Measurements from ENCODE around the gene LTB. TPM values are rescaled to one million over a fixed set of nuclear protein-coding genes. Genes with fewer than 3 reads are reported as not detected.

Gene LTB
- total RNA-seq, 1 experiment from 2014 or later = 74.1 TPM

- H2AFZ ChIP-seq (ENCODE audit: low read length) = no peak overlapping the region
- H3K4me3 ChIP-seq (ENCODE audit: low read length) = peak overlapping the region; percentile 69; the same call in 1 of the 2 replicates
- H4K20me1 ChIP-seq (ENCODE audit: insufficient read depth, low read depth, low read length) = peaks cover 14% of the 10 kb centered on the region
- peak overlapping the region; percentile 87 for H3K27ac ChIP-seq (ENCODE audit: low read length)
- H3K36me3 ChIP-seq (ENCODE audit: insufficient read depth, low read length) = peaks cover 28% of the 10 kb centered on the region
- DNase-seq = peak; percentile 40
- H3K9ac ChIP-seq (ENCODE audit: low read length) = peak overlapping the region; percentile 72
- peak overlapping the region; percentile 85 for H3K4me2 ChIP-seq (ENCODE audit: low read depth, low read length, poor library complexity, severe bottlenecking)
- H3K9me3 ChIP-seq (ENCODE audit: low read length) = no peaks in the 10 kb centered on the region
- no peaks in the 10 kb centered on the region for H3K27me3 ChIP-seq (ENCODE audit: low read length)
- peaks cover 76% of the 10 kb centered on the region for H3K4me1 ChIP-seq (ENCODE audit: low read length)
- H3K79me2 ChIP-seq (ENCODE audit: low read length) = peaks cover 52% of the 10 kb centered on the region
- H3K9me2 ChIP-seq (replicated peaks; ENCODE audit: insufficient read depth, low read length) = no peaks in the 10 kb centered on the region
Observed at GRCh38 chr6:31544676-31545075, 37.5 kb downstream of the LTB start.

DNA sequence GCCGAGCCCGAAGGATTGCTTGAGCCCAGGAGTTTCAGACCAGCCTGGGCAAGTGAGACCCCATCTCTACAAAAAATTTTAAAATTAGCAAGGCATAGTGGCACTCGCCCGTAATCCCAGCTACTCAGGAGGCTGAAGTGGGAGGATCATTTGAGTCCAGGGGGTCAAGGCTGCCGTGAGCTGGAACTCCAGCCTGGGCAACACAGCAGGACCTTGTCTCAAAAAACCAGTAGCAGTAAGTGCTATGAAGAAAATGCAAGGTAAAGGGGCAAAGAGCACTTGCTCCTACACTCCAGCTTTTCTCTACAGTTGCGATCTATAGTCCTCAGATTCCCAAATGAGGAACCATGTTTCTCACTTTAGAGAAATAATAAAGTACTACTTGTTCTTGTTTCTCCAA is 38.6 kb downstream of the LTB start:
- Histone ChIP-seq H3K27me3 (ENCODE audit: low read length) (no peaks in the 10 kb centered on the region), H3K9ac (ENCODE audit: low read length) (no peak overlapping the region), H3K4me1 (ENCODE audit: low read length) (peaks cover 76% of the 10 kb centered on the region), H2AFZ (ENCODE audit: low read length) (no peak overlapping the region), H3K36me3 (ENCODE audit: insufficient read depth, low read length) (peaks cover 31% of the 10 kb centered on the region), H4K20me1 (ENCODE audit: insufficient read depth, low read depth, low read length) (peaks cover 24% of the 10 kb centered on the region), H3K9me3 (ENCODE audit: low read length) (no peaks in the 10 kb centered on the region), H3K27ac (ENCODE audit: low read length) (peak overlapping the region; percentile 95; the same call in 1 of the 2 replicates), H3K4me2 (ENCODE audit: low read depth, low read length, poor library complexity, severe bottlenecking) (peak overlapping the region; percentile 98), H3K9me2 (replicated peaks; ENCODE audit: insufficient read depth, low read length) (no peaks in the 10 kb centered on the region), H3K79me2 (ENCODE audit: low read length) (peaks cover 57% of the 10 kb centered on the region), H3K4me3 (ENCODE audit: low read length) (peak overlapping the region; percentile 96; the same call in 1 of the 2 replicates)
- peak; percentile 40 for DNase-seq

DNA sequence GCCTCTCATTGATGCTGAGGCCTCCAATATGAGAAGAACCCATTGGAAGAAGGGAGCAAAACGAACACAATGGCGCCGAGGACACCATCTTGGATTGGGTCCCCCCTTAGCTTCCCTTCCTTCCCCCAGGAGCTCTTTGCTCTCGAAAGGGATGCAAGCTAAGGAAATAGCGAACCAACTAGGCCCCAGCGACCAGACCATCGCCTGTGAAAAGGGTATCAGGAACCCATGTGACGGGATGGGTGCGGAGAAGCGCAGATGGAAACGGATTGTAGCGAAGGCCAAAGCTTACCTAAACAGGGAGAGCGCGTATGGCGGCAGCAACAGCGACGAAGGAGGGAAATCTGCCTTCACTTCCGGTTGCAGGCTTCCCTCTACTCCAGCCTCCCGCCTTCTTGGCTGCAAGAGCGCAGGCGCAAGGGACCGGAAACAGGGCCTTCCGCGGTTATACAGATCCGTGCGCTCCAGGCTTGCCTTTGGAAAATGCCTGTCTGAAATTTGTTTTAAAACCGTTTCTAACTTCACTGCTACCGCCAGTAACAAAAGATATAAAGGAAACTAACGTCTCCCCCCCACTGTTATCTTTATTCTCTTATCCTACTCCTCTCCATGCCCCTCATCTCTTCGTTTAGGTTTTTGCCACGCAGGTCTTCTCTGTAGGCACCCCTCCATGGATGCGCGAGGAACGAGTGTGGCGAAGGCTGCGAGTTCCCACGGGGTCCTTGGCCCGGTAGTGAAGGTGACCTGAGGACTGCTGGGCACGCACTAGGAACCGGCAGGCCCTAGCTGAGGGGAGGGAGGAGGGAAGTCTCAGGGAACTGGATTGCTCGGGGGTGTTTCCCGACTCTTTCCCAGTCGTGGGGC is 40.3 kb downstream of the LTB start, which contains the start of gene DDX39B:
Gene DDX39B (minus strand): TSS at position 346 of the 864 bp plus-strand sequence. CDS start 1,471 bp downstream, outside the sequence.
- Histone ChIP-seq H3K36me3 (ENCODE audit: insufficient read depth, low read length) (peaks cover 42% of the 10 kb centered on the region), H3K79me2 (ENCODE audit: low read length) (peaks cover 55% of the 10 kb centered on the region), H3K27ac (ENCODE audit: low read length) (peak within 1 kb of the TSS; percentile 95), H3K4me2 (ENCODE audit: low read depth, low read length, poor library complexity, severe bottlenecking) (peak within 1 kb of the TSS; percentile 98), H3K9ac (ENCODE audit: low read length) (peak within 1 kb of the TSS; percentile 96), H3K9me3 (ENCODE audit: low read length) (no peaks in the 10 kb centered on the region), H3K9me2 (replicated peaks; ENCODE audit: insufficient read depth, low read length) (no peaks in the 10 kb centered on the region), H4K20me1 (ENCODE audit: insufficient read depth, low read depth, low read length) (peaks cover 34% of the 10 kb centered on the region), H3K27me3 (ENCODE audit: low read length) (no peaks in the 10 kb centered on the region), H3K4me3 (ENCODE audit: low read length) (peak within 1 kb of the TSS; percentile 96), H2AFZ (ENCODE audit: low read length) (no peak within 1 kb of the TSS), H3K4me1 (ENCODE audit: low read length) (peaks cover 64% of the 10 kb centered on the region)
- peak; percentile 98 for DNase-seq

GRCh38 chr6:31541059-31541657 is 41.1 kb downstream of the LTB start:
- Histone ChIP-seq H3K9ac (ENCODE audit: low read length) (peak overlapping the region; percentile 96), H3K79me2 (ENCODE audit: low read length) (peaks cover 59% of the 10 kb centered on the region), H3K27ac (ENCODE audit: low read length) (peak overlapping the region; percentile 95), H3K9me3 (ENCODE audit: low read length) (no peaks in the 10 kb centered on the region), H3K4me3 (ENCODE audit: low read length) (peak overlapping the region; percentile 96), H2AFZ (ENCODE audit: low read length) (no peak overlapping the region), H4K20me1 (ENCODE audit: insufficient read depth, low read depth, low read length) (peaks cover 41% of the 10 kb centered on the region), H3K9me2 (replicated peaks; ENCODE audit: insufficient read depth, low read length) (no peaks in the 10 kb centered on the region), H3K27me3 (ENCODE audit: low read length) (no peaks in the 10 kb centered on the region), H3K4me1 (ENCODE audit: low read length) (peaks cover 58% of the 10 kb centered on the region), H3K4me2 (ENCODE audit: low read depth, low read length, poor library complexity, severe bottlenecking) (peak overlapping the region; percentile 98), H3K36me3 (ENCODE audit: insufficient read depth, low read length) (peaks cover 49% of the 10 kb centered on the region)
- peak; percentile 89 for DNase-seq

GRCh38 chr6:31540640-31541039 is 41.6 kb downstream of the LTB start:
- peaks cover 53% of the 10 kb centered on the region for H3K4me1 ChIP-seq (ENCODE audit: low read length)
- H4K20me1 ChIP-seq (ENCODE audit: insufficient read depth, low read depth, low read length) = peaks cover 46% of the 10 kb centered on the region
- no peak overlapping the region for H2AFZ ChIP-seq (ENCODE audit: low read length)
- H3K9ac ChIP-seq (ENCODE audit: low read length) = peak overlapping the region; percentile 96
- H3K27me3 ChIP-seq (ENCODE audit: low read length) = no peaks in the 10 kb centered on the region
- peaks cover 62% of the 10 kb centered on the region for H3K79me2 ChIP-seq (ENCODE audit: low read length)
- H3K4me3 ChIP-seq (ENCODE audit: low read length) = peak overlapping the region; percentile 96
- no peaks in the 10 kb centered on the region for H3K9me3 ChIP-seq (ENCODE audit: low read length)
- peak overlapping the region; percentile 98 for H3K4me2 ChIP-seq (ENCODE audit: low read depth, low read length, poor library complexity, severe bottlenecking)
- H3K36me3 ChIP-seq (ENCODE audit: insufficient read depth, low read length) = peaks cover 54% of the 10 kb centered on the region
- H3K27ac ChIP-seq (ENCODE audit: low read length) = peak overlapping the region; percentile 95
- no peaks in the 10 kb centered on the region for H3K9me2 ChIP-seq (replicated peaks; ENCODE audit: insufficient read depth, low read length)
- no peak for DNase-seq

GRCh38 chr6:31538805-31539400 is 43.3 kb downstream of the LTB start:
- H3K4me3 ChIP-seq (ENCODE audit: low read length) = 0 out of 2 replicates have a peak overlapping the region, but pooled peaks have one; percentile 96

DNA sequence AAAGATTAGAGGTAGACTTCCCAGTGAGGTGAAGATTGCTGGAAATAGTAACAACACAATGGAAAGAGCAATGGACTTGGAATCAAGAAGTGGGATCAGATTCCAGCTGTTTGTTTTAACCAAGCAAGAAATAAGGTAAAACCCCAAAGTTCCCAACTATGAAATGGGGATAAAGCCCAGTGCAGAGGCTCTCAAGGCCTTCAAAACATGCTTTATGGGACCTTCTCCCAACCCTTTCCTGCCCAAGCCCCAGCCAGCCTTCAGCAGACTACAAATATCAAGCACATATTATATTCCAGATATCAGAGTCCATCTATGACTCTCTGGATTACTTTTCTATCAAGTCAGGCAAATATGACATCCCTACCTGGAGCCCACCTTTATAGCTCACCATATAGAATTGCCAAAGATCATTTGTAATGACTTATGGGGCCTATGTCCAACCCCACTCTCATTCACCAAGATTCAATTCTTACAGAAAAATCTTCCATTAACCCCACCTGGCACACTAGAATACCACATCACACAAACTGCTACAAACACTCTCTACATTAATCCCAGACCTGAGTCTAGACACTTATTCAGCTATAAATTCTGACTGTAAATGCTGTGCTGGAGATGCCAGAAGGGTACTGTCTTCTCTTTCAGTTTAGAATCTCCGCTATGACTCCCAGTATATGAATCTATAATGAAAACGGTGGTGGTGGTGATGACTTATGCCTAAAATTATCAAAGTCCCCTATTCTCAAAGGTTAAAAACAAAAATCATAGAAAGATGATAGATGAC is 46.5 kb downstream of the LTB start:
- Histone ChIP-seq H3K9me3 (ENCODE audit: low read length) (no peaks in the 10 kb centered on the region), H4K20me1 (ENCODE audit: insufficient read depth, low read depth, low read length) (peaks cover 65% of the 10 kb centered on the region), H3K27me3 (ENCODE audit: low read length) (no peaks in the 10 kb centered on the region), H3K4me1 (ENCODE audit: low read length) (peaks cover 23% of the 10 kb centered on the region), H3K27ac (ENCODE audit: low read length) (no peak overlapping the region), H3K4me3 (ENCODE audit: low read length) (no peak overlapping the region), H2AFZ (ENCODE audit: low read length) (no peak overlapping the region), H3K36me3 (ENCODE audit: insufficient read depth, low read length) (peaks cover 89% of the 10 kb centered on the region), H3K9ac (ENCODE audit: low read length) (no peak overlapping the region), H3K9me2 (replicated peaks; ENCODE audit: insufficient read depth, low read length) (no peaks in the 10 kb centered on the region), H3K4me2 (ENCODE audit: low read depth, low read length, poor library complexity, severe bottlenecking) (no peak overlapping the region), H3K79me2 (ENCODE audit: low read length) (peaks cover 34% of the 10 kb centered on the region)
- no peak for DNase-seq

More at GRCh38 chr6:31538805-31539400, 43.3 kb downstream of the LTB start:
- Histone ChIP-seq H3K79me2 (ENCODE audit: low read length) (peaks cover 62% of the 10 kb centered on the region), H3K4me1 (ENCODE audit: low read length) (peaks cover 38% of the 10 kb centered on the region), H3K9me3 (ENCODE audit: low read length) (no peaks in the 10 kb centered on the region), H3K9ac (ENCODE audit: low read length) (peak overlapping the region; percentile 96; the same call in 1 of the 2 replicates), H3K27ac (ENCODE audit: low read length) (no peak overlapping the region), H4K20me1 (ENCODE audit: insufficient read depth, low read depth, low read length) (peaks cover 62% of the 10 kb centered on the region), H3K4me2 (ENCODE audit: low read depth, low read length, poor library complexity, severe bottlenecking) (peak overlapping the region; percentile 98), H3K27me3 (ENCODE audit: low read length) (no peaks in the 10 kb centered on the region), H3K9me2 (replicated peaks; ENCODE audit: insufficient read depth, low read length) (no peaks in the 10 kb centered on the region), H3K36me3 (ENCODE audit: insufficient read depth, low read length) (peaks cover 71% of the 10 kb centered on the region), H2AFZ (ENCODE audit: low read length) (no peak overlapping the region)
- DNase-seq = peak; percentile 41

Measured in Karpas-422 (cell line).